Natural killer cell (primary cell): ENCODE data around the gene MYH7. TPM values are rescaled to one million over a fixed set of nuclear protein-coding genes. Genes with fewer than 3 reads are reported as not detected.

Source experiments
- ATAC-seq, 3 donors: fragments of 150-1000 bp in 2 of 3; fragments of 200-7000 bp in 1 of 3; cut with Tn5 transposase; 1 replicate in 1 of 3; 2 replicates in 2 of 3; pipeline ENCODE4 v1.10.0; 2021; ENCODE audit warnings: mild to moderate bottlenecking in 2 of 3, moderate library complexity in 2 of 3
- DNase-seq, 2 donors: peaks; one replicate each; pipeline versions ENCODE4 v3.0.0 to v3.0.0-alpha.2; 2013 to 2021; ENCODE audit warnings: mixed read lengths in 1 of 2
- H3K27ac ChIP-seq: one replicate; pipeline ENCODE4 v1.5.1; 2013; ENCODE audit warnings: mild to moderate bottlenecking, low read length
- H3K27me3 ChIP-seq: one replicate; pipeline ENCODE4 v1.6.1; 2013; ENCODE audit warnings: low read length; ENCODE audit not compliant: control insufficient read depth, insufficient read depth
- H3K36me3 ChIP-seq: one replicate; pipeline ENCODE4 v1.6.1; 2013; ENCODE audit warnings: low read length; ENCODE audit not compliant: control insufficient read depth, insufficient read depth
- H3K4me1 ChIP-seq: one replicate; pipeline ENCODE4 v1.6.1; 2013; ENCODE audit warnings: low read length; ENCODE audit not compliant: control insufficient read depth, insufficient read depth
- H3K4me3 ChIP-seq: one replicate; pipeline ENCODE4 v1.5.1; 2013; ENCODE audit warnings: low read length
- H3K9me3 ChIP-seq: one replicate; pipeline ENCODE4 v1.6.1; 2013; ENCODE audit warnings: low read length; ENCODE audit not compliant: control insufficient read depth, insufficient read depth
- H3K27ac Mint-ChIP-seq, 2 donors: one replicate each; pipeline ENCODE4 v1.8.0; 2022; ENCODE audit warnings: mild to moderate bottlenecking in 2 of 2, mixed read lengths in 2 of 2, moderate library complexity in 1 of 2
- H3K27me3 Mint-ChIP-seq, 2 donors: one replicate each; pipeline ENCODE4 v1.8.0; 2022; ENCODE audit warnings: low read depth in 2 of 2, mixed read lengths in 2 of 2
- H3K36me3 Mint-ChIP-seq: one replicate; pipeline ENCODE4 v1.8.0; 2022; ENCODE audit warnings: mixed read lengths
- H3K4me1 Mint-ChIP-seq, 2 donors: one replicate each; pipeline ENCODE4 v1.8.0; 2022; ENCODE audit warnings: mixed read lengths in 2 of 2
- H3K4me3 Mint-ChIP-seq: one replicate; pipeline ENCODE4 v1.8.0; 2022; ENCODE audit warnings: mild to moderate bottlenecking, moderate library complexity, mixed read lengths
- H3K9me3 Mint-ChIP-seq, 2 donors: one replicate each; pipeline ENCODE4 v1.8.0; 2022; ENCODE audit warnings: mixed read lengths in 2 of 2
- CTCF ChIP-seq: fragments of 200-600 bp; IDR thresholded peaks from one replicate; pipeline ENCODE4 v1.8.0; 2022; ENCODE audit warnings: antibody characterized with exemption
- WGBS: methylation state at CpG from one replicate; pipeline ENCODE4 v1.1.7; 2013; ENCODE audit warnings: missing lambda C conversion rate; ENCODE audit not compliant: insufficient coverage; 5-methylcytosine and 5-hydroxymethylcytosine counted together
- intact Hi-C: fragments of 100-400 bp; cut with micrococcal nuclease; formaldehyde crosslinking; loops from one replicate; pipeline ENCODE4 v1.14.2; 2022
- total RNA-seq, 4 donors: library from RNA; stranded (reverse); fragments of 120-200 nt in 1 of 4; gene quantifications; one replicate each; pipeline versions ENCODE4 v1.2.3 to v1.2.4, GENCODE V29; 2013 to 2022

MYH7 gene
- total RNA-seq, 3 donors from 2014 or later (not counting 1 experiment from before 2014, with no cell fraction given): not detected

GRCh38 chr14:23481979-23482822 is 46.7 kb upstream of the MYH7 start:
- Histone ChIP-seq H3K36me3 (peaks cover 35% of the 10 kb centered on the region), H3K27me3 (no peaks in the 10 kb centered on the region), H3K4me1 (no peaks in the 10 kb centered on the region), H3K9me3 (no peaks in the 10 kb centered on the region), H3K4me3 (no peak overlapping the region), H3K27ac (no peak overlapping the region)
- intact Hi-C loops: no loop called here
- Mint-ChIP-seq H3K9me3 (no peaks in the 10 kb centered on the region), H3K36me3 (peaks cover 4% of the 10 kb centered on the region), H3K4me3 (no peak overlapping the region), H3K27ac (no peak overlapping the region), H3K27me3 (no peaks in the 10 kb centered on the region), H3K4me1 (peaks cover 10 to 15% of the 10 kb centered on the region in 2 donors)
- WGBS: 77% methylated on average over 5 of the region's 7 CpGs
- no peak for TF ChIP-seq CTCF
- ATAC-seq (no peak), DNase-seq (no peak)

- H3K36me3 ChIP-seq: peaks cover 37% of the 10 kb centered on the region
Observed at GRCh38 chr14:23481362-23481970, 46.0 kb upstream of the MYH7 start.

GRCh38 chr14:23478109-23478759 is 42.8 kb upstream of the MYH7 start:
- H3K4me1 ChIP-seq: no peaks in the 10 kb centered on the region
- peak; percentile 74 to 96 (median 75) for ATAC-seq
- Mint-ChIP-seq H3K4me1 (peaks cover 0 to 7% of the 10 kb centered on the region in 2 donors), H3K9me3 (no peaks in the 10 kb centered on the region), H3K36me3 (peaks cover 31% of the 10 kb centered on the region), H3K27ac (peak overlapping the region; percentile 46 to 60), H3K27me3 (no peaks in the 10 kb centered on the region), H3K4me3 (no peak overlapping the region)
- no peak overlapping the region for H3K27ac ChIP-seq
- peak; percentile 68 for TF ChIP-seq CTCF
- H3K9me3 ChIP-seq: no peaks in the 10 kb centered on the region
- H3K27me3 ChIP-seq: no peaks in the 10 kb centered on the region
- peaks cover 58% of the 10 kb centered on the region for H3K36me3 ChIP-seq
- WGBS: 53% methylated on average over 2 of the region's 5 CpGs
- DNase-seq: peak; percentile 47 to 83
- intact Hi-C loops: loop anchor here (1.0 kb wide), 1 partner anchor 81 kb away; no protein-coding TSS in a partner anchor
- no peak overlapping the region for H3K4me3 ChIP-seq

More at GRCh38 chr14:23481362-23481970, 46.0 kb upstream of the MYH7 start:
- no peak for ATAC-seq
- TF ChIP-seq CTCF: no peak
- Histone ChIP-seq H3K4me3 (no peak overlapping the region), H3K27me3 (no peaks in the 10 kb centered on the region), H3K4me1 (no peaks in the 10 kb centered on the region), H3K27ac (no peak overlapping the region), H3K9me3 (no peaks in the 10 kb centered on the region)
- Mint-ChIP-seq H3K4me1 (peaks cover 5 to 14% of the 10 kb centered on the region in 2 donors), H3K9me3 (no peaks in the 10 kb centered on the region), H3K4me3 (no peak overlapping the region), H3K36me3 (peaks cover 11% of the 10 kb centered on the region), H3K27ac (no peak overlapping the region), H3K27me3 (no peaks in the 10 kb centered on the region)
- intact Hi-C loops: no loop called here
- 90% methylated on average over 3 of the region's 3 CpGs for WGBS
- DNase-seq: no peak
